Right ventricle myocardium superior (tissue), 1 donor: Measurements from ENCODE around the gene MRPL2. TPM values are rescaled to one million over a fixed set of nuclear protein-coding genes. Genes with fewer than 3 reads are reported as not detected.
"Not testable (repeated sequence)": the region's sequence is repeated elsewhere in the genome, so short reads cannot be mapped to it uniquely, and the experiment has no call there.

ENCODE experiments used
- ATAC-seq: fragments of 200-7000 bp; cut with Tn5 transposase; one replicate; pipeline ENCODE4 v1.9.1; 2020; ENCODE audit warnings: mild to moderate bottlenecking; ENCODE audit not compliant: poor library complexity
- DNase-seq: peaks from one replicate; pipeline ENCODE4 v3.0.0-alpha.2; 2020
- intact Hi-C: fragments of 100-400 bp; cut with DNase I; formaldehyde crosslinking; loops from one replicate; pipeline ENCODE4 v1.11.2; 2022
- total RNA-seq: library from RNA; stranded (reverse); fragmentation: NEBNext Ultra II Directional; extraction: Animal tissue kit (Norgen Biotek cat#: 25700); gene quantifications from one replicate; pipeline ENCODE4 v1.2.1, GENCODE V29; 2021
- donor health status: DM: no; HTN: yes; CAD: no; lungs with severe emphysema.

The MRPL2 gene
- total RNA-seq, 1 donor from 2014 or later = 107 TPM

DNA sequence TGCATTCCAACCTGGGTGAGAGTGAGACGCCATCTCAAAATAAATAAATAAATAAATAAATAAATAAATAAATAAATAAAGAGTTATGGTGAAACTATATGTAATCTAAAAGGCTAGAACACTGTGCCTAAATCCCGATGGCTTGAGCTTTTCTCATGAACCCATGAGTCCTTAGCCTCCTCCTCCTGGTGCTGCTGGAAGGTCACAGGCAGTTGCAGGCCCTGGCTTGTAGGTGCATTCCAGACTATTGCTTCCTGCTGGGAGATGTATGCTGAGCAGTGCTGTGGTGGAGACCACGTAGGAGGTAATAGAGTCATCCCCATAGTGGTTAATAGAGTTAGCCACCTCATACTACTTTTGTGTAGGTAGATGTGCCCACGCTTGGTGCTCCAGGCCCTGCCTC lies 29.4 kb upstream of the MRPL2 start:
- DNase-seq = no peak
- intact Hi-C loops = no loop called here
- no peak for ATAC-seq

DNA sequence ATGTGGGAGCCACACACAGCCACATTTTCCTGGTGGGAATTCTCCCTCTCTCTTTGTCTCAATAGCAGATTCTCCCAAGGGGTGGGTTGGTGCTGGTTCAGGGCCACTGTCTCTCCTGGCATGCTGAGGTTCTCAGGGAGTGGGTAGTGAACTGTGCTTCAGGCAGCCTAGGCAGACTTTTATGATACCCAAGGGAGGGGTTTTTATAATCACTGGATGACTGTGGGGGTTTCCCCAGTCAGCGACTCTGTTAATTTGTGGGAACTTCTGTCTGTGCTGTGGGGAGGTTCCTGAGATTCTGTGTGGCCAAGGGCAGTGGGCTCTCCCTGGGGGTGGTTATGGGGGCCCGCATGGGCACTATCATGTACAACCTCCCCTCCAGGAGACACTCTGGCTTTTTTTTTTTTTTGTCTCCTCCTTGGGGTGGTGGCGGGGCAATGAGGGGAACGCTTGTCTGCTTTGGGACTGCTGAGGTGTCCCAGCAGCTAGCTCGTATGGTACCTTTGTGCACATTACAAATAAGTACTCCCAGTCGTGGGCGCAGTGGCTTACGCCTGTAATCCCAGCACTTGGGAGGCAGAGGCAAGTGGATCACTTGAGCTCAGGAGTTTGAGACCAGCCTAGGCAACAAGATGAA lies 26.9 kb upstream of the MRPL2 start:
- intact Hi-C loops = no loop called here
- no peak for ATAC-seq

DNA sequence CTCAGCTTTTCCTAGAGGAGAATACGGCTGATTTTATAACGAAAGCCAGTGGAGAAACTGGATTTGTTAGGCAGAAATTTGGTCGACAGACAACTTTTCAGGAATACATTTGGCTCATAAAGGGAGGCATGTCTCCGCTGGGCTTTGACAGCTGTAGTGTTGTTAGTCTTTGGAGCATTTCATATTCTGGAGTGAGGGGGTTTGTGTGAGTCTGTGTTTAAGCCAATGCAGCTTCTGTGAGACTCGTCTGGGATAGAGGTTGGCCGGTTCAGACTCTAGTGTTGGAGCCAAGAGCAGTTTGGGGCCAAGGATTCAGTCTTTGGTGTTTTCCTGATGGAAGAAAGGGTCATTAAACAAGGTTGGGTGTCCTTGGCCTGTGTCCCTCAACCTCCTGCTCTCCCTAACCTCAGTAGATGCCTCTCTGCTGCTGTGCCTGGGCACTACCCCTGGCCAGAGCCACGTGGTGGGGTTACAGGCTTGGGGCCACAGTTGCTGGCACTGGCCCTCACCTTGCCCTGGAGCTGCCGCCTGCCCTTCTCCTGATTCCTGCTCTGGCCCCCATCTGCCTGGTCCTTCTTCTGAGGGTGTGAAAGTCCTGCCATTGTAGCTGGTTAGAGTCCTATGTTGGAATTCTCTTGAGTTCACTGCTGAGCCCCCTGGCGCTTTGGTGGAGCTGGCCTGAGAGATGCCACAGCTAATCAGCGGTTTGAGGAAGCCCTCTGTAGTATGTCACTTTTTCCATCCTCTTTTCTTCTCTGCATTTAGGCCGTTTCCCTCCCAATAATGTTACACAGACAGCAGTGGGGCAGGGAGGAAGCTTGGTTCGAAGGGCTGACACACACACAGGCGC lies 23.8 kb upstream of the MRPL2 start:
- intact Hi-C loops = no loop called here
- no peak for DNase-seq
- ATAC-seq = no peak

More for the DNA sequence above, 26.9 kb upstream of the MRPL2 start:
- no peak for DNase-seq

DNA sequence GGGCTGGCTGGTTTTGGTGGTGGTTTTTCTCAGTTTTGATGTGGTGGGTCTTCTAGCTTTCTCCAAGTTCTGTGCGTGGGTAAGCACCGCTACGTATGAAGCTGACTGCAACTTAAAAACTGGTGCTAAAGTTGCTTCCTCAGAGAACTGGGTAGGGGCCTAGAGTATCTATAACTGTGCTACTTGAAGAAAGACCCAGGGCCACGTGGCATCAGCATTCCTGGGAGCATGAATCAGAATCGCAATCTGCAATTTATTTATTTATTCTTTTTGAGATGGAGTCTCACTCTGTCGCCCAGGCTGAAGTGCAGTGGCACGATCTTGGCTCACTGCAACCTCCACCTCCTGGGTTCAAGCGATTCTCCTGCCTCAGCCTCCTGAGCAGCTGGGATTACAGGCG lies 22.7 kb upstream of the MRPL2 start:
- DNase-seq, intact Hi-C loops: not testable (repeated sequence)

DNA sequence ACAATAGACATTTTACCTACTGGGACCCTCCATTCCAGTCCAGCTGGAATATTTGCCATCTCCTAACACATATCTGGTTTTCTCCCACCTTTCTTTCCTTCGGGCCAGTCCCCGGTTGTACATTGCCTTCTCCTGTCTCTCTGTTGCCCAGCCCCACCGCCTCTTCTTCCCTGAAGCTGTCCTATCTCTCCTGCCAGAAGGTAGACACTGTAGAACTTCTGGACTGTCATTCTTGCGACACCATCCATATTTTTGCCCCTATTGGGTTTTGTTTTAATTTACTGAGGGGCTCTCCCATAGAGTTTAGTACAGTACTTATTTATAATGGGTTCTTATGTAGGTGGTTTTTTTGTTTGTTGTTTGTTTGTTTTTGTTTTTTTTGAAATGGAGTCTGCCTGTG lies 21.8 kb upstream of the MRPL2 start:
- no peak for ATAC-seq
- DNase-seq = no peak
- intact Hi-C loops = no loop called here

More for the DNA sequence above, 22.7 kb upstream of the MRPL2 start:
- ATAC-seq = not testable (repeated sequence)

DNA sequence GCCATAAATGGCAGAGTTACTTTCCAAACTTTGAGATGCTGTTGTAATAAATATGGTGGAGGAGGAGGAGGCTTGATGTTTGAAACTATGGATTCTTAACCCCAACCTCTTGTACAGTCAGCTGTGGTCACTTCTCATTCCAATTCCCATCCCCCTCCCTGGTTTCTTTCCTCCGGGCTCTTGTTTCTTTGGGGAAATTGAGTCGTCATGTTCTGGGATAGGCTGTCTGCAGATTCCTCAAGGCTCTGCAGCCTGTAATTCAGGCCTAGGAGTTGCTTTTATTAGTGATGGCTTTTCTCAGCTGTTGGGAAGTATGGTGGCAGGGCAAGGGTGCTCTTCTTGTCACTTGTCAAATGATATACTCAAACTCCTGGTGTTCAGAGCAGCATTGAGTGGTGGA lies 19.5 kb upstream of the MRPL2 start:
- intact Hi-C loops = no loop called here
- DNase-seq (no peak), ATAC-seq (no peak)

DNA sequence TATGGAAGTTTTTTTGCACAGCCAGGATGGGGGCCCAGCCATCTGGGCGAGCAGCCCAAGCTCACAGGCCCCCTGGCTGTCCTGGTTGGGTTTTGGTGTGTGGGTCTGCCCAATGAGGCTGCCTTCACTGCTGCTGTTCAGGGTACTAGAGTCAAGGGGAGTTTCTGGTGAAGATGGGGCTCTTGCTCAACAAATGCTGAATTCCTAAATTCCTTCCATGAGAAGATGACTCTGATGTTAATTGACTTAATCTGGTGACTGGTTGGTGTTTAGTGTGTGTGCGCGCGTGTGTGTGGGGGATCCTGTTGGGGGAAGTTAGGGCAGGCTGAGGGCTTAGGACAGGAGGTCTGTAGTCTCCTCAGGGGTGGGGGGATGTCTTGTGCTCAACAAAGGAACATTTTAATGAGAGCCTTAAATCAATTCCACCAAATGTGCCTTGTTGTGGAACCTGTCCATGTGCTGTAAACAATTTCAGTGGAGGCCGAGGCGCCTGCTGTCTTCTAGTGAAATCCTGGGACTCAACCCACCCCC lies 18.8 kb upstream of the MRPL2 start:
- intact Hi-C loops = no loop called here
- DNase-seq (no peak), ATAC-seq (no peak)

DNA sequence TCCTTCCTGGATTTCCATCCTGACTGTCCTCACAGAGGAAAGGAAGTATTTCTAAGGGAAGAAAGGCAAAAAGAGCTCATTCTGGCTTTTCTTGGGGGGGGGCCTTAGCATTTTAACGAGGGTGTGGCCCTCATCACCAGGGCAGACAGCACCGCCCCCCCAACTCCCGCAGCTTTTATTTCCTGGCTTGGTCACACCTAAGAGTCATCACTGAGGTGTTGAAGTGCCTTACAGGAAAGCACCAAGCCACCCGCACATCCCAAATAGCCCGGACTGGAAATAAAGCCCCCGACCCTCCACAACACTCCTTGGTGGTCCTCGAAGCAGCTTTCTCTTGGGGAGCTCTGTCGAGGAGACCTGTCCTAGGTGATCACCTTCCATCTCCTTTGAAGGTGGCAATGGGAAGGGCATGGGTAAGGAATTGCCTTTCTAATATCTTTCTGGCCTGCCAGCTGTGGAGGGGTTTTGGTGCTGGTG lies 18.1 kb upstream of the MRPL2 start:
- intact Hi-C loops = no loop called here
- ATAC-seq (no peak), DNase-seq (no peak)

DNA sequence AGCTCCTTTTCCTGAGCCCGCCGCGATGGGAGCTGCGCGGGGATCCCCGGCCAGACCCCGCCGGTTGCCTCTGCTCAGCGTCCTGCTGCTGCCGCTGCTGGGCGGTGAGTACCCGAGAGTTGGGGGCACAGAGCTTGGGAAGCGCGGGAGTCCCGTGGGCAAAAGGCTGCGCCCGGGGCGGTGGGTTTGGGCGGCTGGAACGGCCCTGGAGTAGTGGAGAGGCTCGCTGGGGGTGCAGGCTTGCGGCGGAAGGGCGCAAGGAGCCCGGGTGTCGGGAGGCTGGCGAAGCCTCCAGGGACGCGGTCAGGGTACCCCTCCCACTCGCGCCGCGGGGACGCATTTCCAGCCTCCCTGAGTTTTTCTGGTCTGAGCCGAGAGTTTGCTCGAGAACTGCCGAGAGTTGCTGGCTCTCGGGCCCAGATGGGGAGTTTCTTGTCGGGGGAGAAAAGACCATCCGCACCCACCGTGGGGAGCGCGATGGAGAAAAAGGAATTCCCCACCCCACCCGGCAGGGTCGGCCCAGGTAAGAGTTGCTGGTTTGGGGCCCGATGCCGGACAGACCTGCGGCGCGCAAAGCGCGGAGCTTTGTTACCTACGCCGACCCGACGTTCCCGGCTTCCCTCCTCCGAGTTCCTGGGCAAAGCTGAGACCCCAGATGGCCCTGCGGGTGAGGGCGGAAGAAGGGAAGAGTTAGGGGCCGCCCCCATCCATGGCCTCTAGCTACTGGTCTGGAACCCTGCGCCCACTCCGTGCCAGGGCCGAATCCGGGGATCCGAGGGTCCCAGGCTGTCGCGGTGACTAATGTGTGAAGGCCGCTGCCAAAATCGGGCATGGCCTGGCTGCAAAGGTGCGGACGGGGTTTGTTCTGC lies 17.5 kb upstream of the MRPL2 start:
- DNase-seq (no peak), ATAC-seq (peak; percentile 19)
- intact Hi-C loops = no loop called here

DNA sequence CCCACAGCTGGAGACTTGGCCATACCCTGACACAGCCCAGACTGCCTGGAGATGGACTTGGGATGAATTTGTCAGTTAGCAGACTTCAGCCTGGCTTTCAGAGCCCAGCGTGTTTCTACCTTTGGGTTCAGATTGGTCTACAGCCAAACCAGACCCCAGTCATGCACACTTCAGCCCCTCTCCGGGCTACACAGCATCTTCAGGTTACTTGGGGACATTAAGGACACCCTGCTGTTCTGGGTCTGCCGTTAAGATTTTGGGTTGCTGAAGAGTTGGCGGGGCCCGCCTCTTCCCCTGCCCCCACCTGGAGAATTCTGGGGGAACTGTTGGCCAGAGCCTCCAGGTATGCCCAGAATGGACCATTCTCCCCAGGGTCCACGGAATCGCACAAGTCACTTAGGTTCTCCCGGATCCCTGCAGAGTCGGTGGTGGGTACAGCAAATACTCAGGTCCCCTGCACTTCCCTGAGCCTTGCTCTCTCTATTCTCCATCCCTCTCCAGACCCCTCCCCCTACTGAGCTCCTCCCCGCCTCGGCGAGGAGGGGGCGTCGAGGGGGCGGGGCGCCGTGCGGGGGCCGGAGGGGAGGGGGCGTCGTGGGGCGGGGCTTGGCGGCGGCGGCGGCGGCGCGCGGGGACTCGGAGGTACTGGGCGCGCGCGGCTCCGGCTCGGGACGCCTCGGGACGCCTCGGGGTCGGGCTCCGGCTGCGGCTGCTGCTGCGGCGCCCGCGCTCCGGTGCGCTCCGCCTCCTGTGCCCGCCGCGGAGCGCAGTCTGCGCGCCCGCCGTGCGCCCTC lies 16.6 kb upstream of the MRPL2 start, which contains the start of gene PTK7:
Gene PTK7 (plus strand): TSS at position 645 of the 794 bp plus-strand sequence. CDS start 175 bp downstream, outside the sequence.
- intact Hi-C loops = no loop called here
- DNase-seq = no peak
- ATAC-seq = peak; percentile 59

DNA sequence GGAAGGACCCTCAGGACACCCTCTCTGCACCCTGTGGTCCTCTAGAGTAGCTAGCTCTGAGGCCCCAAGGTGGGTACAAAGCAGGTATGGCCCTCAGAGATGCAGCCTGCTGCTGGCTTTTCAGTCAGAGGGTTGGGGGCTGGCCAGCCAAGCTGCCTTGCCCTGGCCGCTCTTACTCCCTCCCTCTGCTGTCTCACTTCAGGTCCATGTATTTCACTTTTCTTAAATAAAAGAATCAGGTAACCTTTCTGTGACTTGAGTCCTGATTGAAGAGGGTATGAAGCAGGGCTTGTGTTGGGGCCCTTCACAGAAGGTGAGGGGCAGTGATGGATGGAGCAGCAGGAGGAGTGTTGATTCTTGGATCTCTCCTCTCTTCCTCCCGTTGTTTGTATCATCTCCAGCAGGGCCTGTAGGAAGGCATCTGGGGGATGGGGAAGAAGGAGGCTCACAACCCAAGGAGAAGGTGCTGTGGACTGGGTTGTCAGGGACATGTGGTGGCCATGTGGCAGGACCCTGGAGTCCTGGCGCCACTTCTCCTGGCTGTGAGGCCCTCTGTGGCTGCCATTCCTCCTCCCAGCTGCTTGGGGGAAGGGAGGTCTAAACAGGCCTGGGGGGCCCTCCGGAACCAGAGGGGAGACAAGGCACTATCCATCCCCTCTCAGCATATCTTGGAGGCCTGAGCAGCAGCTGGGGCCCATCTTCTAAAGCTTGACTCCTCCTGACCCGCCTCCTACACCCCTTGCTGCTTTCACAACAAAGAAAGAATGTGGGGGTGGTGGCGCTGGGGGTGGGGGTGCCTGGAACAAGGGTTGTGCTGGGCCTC lies 15.8 kb upstream of the MRPL2 start:
- no peak for DNase-seq

DNA sequence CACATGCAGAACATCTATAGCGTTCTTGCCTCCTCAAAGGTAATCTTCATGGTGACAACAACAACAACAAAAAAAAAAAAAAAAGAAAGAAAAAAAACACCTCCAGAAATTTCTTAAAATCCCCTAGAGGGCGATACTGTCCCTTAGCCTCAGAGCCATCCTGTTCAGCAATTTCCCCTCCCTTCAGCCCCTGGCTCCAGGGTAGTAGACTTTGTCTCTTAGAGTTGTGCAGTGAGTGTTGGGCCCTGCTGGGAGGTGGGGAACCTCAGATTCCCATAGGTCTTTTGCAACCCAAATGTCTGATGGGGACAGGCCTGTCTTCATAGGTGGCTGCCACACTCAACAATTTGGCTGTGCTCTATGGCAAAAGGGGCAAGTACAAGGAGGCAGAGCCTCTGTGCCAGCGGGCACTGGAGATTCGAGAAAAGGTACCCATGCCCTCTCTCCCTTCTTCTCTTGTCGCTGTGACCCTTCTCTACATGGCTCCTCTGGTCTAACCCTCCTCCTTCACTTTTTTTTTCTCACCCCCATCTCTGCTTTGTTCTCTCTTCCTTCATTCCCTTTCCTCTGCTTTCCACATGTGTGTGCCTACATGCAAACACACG lies 10.9 kb upstream of the MRPL2 start:
- intact Hi-C loops = no loop called here
- no peak for DNase-seq
- no peak for ATAC-seq

More for the DNA sequence above, 15.8 kb upstream of the MRPL2 start:
- no peak for ATAC-seq
- intact Hi-C loops = no loop called here

DNA sequence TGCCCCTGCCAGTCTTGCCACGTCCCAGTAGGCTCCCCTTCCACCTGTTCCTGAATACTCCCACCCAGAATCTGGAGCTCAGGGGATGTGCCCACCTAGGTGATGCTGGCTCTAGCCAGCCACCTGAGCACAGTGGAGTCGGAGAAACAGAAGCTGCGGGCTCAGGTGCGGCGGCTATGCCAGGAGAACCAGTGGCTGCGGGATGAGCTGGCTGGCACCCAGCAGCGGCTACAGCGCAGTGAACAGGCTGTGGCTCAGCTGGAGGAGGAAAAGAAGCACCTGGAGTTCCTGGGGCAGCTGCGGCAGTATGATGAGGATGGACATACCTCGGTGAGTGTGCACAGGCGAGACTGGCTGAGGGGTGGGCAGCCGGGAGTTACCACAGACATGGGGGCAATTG lies 3.6 kb upstream of the MRPL2 start:
- DNase-seq (no peak), ATAC-seq (no peak)
- intact Hi-C loops = no loop called here

DNA sequence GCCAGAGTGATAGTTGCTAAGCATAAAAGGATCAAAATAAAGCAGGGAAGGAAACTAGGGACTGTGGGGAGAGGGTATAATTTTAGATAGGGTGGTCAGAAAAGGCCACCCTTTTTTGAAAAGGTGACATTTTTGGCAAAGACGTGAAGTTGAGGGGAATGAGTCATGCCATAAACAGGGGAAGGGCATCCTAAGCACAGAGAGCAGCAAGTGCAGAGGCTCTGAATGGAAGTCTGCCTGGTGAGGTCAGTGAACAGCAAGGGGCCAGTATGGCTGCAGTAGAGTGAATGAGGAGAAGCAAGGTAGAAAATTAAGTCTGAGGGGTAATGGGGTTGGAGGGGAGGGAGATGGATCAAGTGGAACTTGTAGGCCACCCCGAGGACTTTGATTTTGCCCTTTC lies 2.6 kb upstream of the MRPL2 start:
- ATAC-seq = no peak
- intact Hi-C loops = no loop called here
- no peak for DNase-seq

DNA sequence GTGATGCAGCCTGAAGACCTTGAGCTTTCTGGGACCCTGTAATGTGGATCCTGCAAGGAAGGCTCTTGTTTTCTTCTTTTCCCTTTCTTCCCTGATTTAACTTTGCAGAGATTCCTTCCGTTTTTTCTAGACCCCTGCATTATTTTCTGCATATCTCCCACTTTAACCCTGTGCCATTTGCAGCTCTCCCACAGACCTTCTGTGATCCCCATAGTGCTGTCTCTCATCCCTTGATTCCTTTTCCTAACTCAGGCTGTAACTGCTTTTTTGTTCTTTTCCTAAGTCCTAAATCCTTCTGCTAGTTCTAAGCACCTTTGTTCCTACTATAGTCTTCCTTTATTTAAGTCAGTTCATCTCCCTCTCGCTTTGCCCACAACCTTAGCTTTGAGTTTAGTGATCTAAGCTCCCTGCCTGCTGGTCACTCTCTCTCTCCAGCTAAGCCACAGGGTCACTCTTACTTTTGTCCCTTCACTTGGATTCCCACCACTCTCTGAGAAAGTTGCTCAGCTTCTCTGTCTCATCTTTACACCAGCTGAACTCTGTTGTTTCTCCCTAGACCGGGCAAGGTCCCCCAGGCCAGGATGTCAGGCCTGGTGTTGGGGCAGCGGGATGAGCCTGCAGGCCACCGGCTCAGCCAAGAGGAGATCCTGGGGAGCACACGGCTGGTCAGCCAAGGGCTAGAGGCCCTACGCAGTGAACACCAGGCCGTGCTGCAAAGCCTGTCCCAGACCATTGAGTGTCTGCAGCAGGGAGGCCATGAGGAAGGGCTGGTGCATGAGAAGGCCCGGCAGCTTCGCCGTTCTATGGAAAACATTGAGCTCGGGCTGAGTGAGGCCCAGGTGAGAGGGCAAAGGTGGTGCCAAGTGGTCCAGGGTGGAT lies 1.8 kb upstream of the MRPL2 start:
- ATAC-seq (no peak), DNase-seq (no peak)
- intact Hi-C loops = no loop called here
